SU-DHL-6 (cell line): Measurements from ENCODE around the gene TAS2R13.

ENCODE experiments used
- EZH2phosphoT487 ChIP-seq: fragments of 200-600 bp; sonication (generic), shearing (Covaris generic); conservative IDR thresholded peaks from 2 replicates; pipeline ENCODE4 v1.6.1; 2018; ENCODE audit warnings: mild to moderate bottlenecking, antibody characterized with exemption, low read length, moderate library complexity, mixed read lengths
- TF ChIP-seq, protein P1 (sequence below): fragments of 200-600 bp; sonication (generic); IDR thresholded peaks from one replicate; pipeline ENCODE4 v1.5.1; 2017; ENCODE audit warnings: antibody characterized with exemption, mild to moderate bottlenecking, low read length, moderate library complexity; ENCODE audit not compliant: insufficient read depth, poor library complexity, severe bottlenecking

DNA sequence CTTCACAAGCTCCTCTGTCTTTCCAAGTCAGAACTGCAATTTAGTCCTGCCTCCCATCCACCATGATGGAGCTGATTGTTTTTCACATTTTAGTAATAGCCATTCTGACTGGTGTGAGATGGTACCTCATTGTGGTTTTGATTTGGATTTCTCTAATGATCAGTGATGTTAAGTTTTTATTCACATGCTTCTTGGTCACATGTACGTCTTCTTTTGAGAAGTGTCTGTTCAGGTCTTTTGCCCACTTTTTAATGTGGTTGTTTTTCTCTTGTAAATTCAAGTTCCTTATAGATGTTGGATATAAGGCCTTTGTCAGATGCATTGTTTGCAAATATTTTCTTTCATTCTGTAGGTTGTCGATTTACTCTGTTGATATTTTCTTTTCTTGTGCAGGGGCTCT lies 33.8 kb upstream of the TAS2R13 start:
- TF ChIP-seq, protein P1, sequence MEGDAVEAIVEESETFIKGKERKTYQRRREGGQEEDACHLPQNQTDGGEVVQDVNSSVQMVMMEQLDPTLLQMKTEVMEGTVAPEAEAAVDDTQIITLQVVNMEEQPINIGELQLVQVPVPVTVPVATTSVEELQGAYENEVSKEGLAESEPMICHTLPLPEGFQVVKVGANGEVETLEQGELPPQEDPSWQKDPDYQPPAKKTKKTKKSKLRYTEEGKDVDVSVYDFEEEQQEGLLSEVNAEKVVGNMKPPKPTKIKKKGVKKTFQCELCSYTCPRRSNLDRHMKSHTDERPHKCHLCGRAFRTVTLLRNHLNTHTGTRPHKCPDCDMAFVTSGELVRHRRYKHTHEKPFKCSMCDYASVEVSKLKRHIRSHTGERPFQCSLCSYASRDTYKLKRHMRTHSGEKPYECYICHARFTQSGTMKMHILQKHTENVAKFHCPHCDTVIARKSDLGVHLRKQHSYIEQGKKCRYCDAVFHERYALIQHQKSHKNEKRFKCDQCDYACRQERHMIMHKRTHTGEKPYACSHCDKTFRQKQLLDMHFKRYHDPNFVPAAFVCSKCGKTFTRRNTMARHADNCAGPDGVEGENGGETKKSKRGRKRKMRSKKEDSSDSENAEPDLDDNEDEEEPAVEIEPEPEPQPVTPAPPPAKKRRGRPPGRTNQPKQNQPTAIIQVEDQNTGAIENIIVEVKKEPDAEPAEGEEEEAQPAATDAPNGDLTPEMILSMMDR, result no peak
- no peak for TF ChIP-seq EZH2phosphoT487
